Epithelial cell of prostate (primary cell): ENCODE measurements around the gene CCND1.
"Not testable (repeated sequence)": the region's sequence is repeated elsewhere in the genome, so short reads cannot be mapped to it uniquely, and the experiment has no call there.

ENCODE experiments used
- DNase-seq: peaks from one replicate; pipeline ENCODE4 v3.0.0-alpha.2; 2011; ENCODE audit warnings: low read depth, low spot score
- H3K27ac ChIP-seq: fragments of 450-650 bp; 2 replicates; pipeline ENCODE4 v1.5.1; 2017; ENCODE audit warnings: mild to moderate bottlenecking

Gene CCND1

GRCh38 chr11:69684651-69685050 is 43.7 kb downstream of the CCND1 start:
- H3K27ac ChIP-seq: no peak overlapping the region

DNA sequence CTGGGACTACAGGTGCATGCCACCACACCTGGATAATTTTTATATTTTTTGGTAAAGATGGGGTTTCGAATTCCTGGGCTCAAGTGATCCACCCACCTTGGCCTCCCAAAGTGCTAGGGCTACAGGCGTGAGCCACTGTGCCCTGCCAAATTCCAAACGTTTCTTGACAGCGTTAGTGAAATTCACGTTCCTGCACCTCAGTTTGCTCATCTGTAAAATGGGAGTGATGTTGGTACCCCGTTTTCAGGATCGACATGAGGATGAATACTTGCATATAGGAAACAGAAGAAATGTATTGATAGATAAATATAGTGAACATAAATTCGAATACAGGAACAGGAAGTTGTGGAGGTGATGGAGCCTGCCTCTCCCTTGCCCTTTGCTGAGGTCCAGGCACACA is 44.4 kb downstream of the CCND1 start:
- H3K27ac ChIP-seq: no peak overlapping the region
- DNase-seq: no peak

More at GRCh38 chr11:69684651-69685050, 43.7 kb downstream of the CCND1 start:
- no peak for DNase-seq

GRCh38 chr11:69686452-69686851 is 45.5 kb downstream of the CCND1 start:
- DNase-seq: no peak
- H3K27ac ChIP-seq: no peak overlapping the region

GRCh38 chr11:69686856-69687255 is 45.9 kb downstream of the CCND1 start:
- DNase-seq: no peak
- H3K27ac ChIP-seq: no peak overlapping the region

- not testable (repeated sequence) for DNase-seq
- peak overlapping the region; percentile 1 for H3K27ac ChIP-seq
Observed at GRCh38 chr11:69687969-69688771, 47.2 kb downstream of the CCND1 start.

DNA sequence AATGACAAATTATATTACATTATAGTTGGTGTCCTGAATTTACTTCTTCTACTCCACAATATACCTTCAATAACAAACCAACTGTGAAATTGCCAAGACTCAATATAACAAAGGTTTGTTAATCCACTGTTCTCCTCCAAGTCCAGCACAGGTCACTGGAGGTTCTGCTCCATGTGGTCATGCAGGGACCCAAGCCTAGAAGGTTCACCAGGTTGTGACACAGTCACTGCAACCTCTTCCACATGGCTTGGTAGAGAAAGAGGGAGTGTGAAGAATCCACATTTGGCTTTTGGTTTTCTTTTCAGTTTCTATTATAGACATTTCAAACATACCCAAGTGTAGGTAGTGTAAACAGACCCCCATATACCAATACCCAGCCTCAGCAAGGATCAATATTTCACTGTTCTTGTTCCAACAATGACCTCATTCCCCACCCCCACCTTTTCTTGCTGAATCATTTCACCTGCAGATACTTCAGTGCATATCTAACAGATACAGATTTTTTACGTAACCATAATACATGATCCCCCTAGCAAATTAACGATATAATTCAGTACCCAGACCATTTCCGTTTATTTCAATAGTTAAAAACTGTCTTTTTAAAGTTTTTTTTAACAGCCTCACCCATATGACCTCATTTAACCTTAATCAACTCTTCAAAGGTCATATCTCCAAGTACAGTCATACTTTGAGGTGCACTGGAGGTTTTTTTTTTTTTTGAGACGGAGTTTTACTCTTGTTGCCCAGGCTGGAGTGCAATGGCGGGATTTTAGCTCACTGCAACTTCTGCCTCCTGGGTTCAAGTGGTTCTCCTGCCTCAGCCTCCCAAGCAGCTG is 48.7 kb downstream of the CCND1 start:
- DNase-seq: no peak
- H3K27ac ChIP-seq: no peak overlapping the region

- peak overlapping the region; percentile 46 for H3K27ac ChIP-seq
- no peak for DNase-seq
Observed at GRCh38 chr11:69691463-69691862, 50.5 kb downstream of the CCND1 start.

DNA sequence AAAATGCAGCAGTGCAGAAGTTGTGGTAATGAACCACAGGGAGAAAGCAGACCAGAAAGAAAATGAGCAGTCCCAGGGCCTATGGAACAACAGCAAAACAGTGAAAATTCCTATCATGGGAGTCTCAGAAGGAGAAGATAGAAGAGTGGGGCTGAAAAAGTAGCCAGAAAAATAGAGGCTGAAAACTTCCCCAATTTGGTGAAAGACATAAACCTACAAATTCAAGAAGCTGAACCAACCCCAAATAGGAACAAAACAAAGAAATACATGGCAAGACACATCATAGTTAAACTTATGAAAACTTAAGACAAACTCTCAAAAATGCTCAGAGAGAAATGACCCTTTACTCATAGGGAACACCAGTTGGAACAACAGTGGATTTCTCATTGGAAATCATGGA is 51.5 kb downstream of the CCND1 start:
- no peak overlapping the region for H3K27ac ChIP-seq
- DNase-seq: no peak

DNA sequence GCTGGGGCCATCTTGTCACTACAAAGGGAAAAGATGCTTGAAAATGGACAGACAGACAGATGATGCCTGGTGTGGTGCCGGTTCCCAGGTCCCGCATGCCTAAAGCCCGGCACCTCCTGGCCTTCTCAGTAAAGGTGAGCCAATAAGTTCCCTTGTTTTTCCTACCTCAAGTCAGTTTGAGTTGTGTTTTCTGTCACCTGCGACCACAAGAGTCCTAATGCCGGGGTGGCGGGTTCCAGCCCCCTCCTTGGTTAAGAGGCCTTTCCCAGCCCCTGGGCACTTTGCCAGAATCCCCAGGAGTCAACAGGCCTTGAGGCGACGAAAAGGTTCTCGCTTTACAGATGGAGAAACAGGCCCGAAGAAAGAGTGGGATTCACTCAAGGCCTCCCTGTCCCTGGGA is 53.8 kb downstream of the CCND1 start:
- no peak overlapping the region for H3K27ac ChIP-seq
- no peak for DNase-seq

DNA sequence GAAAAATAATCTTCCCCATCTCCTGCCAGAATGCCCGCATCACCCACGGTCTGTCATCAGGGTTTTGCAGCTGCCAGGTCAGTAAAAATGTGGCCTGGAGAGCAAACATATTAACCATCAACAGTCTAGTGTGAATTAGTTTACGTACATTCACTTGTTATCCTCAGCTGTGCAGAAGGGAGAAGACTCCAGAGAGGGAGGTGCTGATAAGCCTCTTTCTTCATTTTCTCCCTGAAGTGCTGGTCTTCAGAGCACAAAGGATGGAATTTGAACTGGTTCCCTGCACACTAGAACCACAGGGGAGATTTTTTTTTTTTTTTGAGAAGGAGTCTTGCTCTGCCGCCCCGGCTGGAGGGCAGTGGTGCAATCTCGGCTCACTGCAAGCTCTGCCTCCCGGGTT is 54.6 kb downstream of the CCND1 start:
- no peak for DNase-seq
- no peak overlapping the region for H3K27ac ChIP-seq

DNA sequence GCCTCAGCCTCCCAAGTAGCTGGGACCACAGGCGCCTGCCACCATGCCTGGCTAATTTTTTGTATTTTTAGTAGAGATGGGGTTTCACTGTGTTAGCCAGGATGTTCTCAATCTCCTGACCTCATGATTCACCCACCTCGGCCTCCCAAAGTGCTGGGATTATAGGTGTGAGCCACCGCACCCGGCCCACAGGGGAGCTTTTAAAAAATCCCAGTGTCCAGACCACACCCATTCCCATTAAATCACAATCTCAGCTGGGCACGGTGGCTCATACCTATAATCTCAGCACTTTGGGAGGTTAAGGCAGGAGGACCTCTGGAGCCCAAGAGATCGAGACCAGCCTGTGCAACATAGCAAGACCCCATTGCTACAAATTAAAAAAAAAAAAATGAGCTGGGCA is 55.0 kb downstream of the CCND1 start:
- not testable (repeated sequence) for H3K27ac ChIP-seq, DNase-seq

DNA sequence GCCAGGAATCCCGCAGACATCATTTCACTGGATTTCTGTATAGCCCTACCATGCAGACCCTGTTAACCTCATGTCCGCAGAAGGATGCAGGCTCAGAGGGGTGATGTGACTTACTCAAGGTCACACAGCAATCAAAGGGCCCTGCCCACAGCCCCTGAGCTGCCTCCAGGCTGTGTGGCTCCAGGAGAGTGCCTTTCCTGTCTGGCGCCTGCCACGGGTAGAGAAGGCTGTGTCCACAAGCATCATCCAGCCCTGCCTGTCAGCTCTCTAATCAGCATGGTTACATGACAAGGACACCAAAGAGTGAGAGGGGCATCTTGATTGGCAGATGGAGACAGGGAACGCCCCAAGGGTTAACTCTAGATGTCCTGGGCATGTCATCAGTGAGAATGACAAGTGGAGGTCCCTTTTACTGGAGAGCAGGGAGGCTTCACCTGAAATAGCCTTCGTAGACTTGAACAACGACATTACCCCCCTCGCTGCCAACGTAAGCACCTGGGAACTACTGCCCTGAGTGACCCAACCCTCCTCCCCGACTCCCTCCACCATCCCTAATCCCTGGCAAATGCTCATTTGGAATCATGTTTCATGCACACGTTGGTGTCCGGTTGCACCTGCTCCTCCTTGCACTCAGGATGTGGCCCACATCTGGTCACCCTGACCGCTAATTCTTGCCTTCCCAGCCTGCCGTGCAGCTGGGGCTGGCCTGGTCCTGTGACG is 56.0 kb downstream of the CCND1 start:
- no peak overlapping the region for H3K27ac ChIP-seq
- DNase-seq: no peak

DNA sequence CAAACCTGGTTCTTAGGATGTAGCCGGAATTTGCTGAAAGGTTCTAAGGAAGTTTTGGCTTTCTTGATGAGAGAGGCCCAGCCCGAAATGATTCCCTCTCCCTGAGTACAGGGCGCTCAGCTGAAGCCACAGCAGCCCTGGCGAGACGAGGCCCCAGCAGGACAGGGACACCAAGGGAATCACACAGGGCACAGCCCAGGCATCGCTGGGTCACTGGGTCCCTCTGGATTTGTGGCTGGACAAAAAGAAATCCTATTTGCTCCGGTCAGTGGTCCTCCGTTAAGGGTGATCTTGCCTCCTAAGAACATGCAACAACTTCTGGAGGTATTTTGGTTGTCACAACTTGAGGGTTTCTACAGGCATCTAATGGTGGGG is 56.5 kb downstream of the CCND1 start:
- no peak for DNase-seq
- no peak overlapping the region for H3K27ac ChIP-seq

GRCh38 chr11:69697861-69698260 is 56.9 kb downstream of the CCND1 start:
- DNase-seq: no peak
- no peak overlapping the region for H3K27ac ChIP-seq

DNA sequence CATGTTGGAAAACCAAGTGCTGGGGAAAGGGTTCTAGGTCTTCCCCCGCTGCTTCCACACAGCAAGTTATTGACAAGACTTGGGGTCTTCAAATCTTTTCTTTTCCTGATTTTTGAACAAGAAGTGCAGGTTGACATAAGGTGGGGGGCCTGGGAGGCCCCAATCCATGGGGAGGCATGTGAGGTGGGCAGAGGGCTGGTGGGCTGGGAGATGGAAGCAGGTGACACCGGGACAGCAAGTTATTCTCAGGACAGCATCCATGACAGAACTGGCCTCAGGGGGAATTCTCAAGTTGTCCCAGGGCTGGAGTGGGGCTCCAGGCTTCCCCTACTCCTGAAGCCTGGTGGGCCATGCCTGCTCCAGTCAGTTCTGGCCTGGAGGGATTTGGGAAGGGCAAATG is 57.4 kb downstream of the CCND1 start:
- no peak overlapping the region for H3K27ac ChIP-seq
- no peak for DNase-seq

DNA sequence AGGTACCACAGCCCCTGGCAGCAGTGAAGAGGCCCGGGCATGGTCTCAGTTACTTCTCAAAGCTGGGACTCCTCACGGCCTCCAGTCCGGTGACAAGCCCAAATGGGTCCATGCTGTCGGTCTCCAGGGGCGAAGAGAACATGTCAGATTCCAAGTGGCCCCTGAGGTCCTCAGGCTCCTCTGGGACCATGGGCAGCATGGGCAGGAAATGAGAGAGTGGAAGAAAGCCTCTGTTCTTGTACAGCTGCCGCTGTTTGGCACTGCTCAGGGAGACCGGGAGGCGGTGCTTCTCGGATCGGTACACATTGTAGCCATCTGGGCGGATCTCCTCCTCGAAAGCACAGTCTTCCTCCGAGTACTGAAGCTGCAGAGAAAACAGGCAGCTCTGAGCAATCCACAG is 58.3 kb downstream of the CCND1 start:
- H3K27ac ChIP-seq: no peak overlapping the region
- DNase-seq: no peak

GRCh38 chr11:69700278-69701140 is 59.6 kb downstream of the CCND1 start:
- no peak overlapping the region for H3K27ac ChIP-seq
- DNase-seq: no peak

DNA sequence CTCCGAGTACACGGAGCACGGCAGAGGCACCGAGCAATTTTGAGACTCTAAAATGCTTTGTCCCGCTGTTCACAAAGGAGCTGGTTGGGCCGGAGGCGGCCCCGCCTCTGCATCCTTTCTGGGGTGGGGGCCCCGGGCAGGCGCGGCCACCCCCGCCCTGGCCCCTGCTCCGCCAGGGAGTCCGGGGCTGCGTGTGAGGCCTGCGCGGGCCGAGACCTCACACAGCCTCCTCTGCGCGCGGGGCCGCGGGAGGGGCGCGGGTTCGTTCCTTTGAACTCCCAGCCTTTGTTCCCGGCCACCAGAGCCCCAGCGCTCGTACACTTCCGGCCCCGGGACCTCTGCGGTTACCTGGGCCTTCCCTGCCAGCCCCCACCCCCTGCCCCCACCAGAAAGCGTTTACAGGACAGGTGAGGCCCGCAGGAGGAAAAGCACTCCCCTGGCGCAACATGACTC is 61.3 kb downstream of the CCND1 start:
- no peak overlapping the region for H3K27ac ChIP-seq
- DNase-seq: no peak

- no peak overlapping the region for H3K27ac ChIP-seq
- no peak for DNase-seq
Observed at GRCh38 chr11:69702769-69703452, 62.0 kb downstream of the CCND1 start.

DNA sequence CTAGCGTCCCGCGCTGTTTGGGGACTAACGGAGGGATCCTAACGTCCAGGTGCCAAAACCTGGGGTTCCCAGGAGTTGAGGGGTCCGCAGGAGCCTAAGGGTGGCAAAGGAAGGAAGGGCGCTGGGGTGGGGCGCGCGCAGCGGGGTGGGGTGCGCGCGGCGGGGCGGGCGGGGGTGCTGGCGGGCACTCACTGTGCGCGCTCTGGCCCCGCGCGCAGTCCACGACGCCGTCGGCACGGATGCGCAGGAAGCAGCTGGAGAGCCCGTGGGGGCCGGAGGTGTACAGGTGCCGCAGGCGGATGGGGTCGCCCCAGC is 62.5 kb downstream of the CCND1 start:
- no peak overlapping the region for H3K27ac ChIP-seq
- no peak for DNase-seq
